ENCODE measurements around the gene CD96. TPM values are rescaled to one million over a fixed set of nuclear protein-coding genes. Genes with fewer than 3 reads are reported as not detected.

CD96 gene
- total RNA-seq, 1 experiment from 2014 or later: 0.59 TPM

GRCh38 chr3:111613294-111613693, 71.3 kb downstream of the CD96 start:
- ChIA-PET CTCF (no interaction called here), POLR2A (no interaction called here)
- no TSS peak for BruUV-seq (replicated peaks)
- Histone ChIP-seq H3K27me3 (replicated peaks; ENCODE audit: control insufficient read depth, insufficient read depth, low read length) (no peaks in the 10 kb centered on the region), H3K9me3 (no peaks in the 10 kb centered on the region; the same call in 1 of the 2 replicates), H3K36me3 (ENCODE audit: control insufficient read depth, insufficient read depth, low read length) (no peaks in the 10 kb centered on the region), H3K4me1 (no peaks in the 10 kb centered on the region), H3K4me3 (ENCODE audit: low read depth, low read length) (no peak overlapping the region)
- H3K4me1 Mint-ChIP-seq (ENCODE audit: low read depth, unreplicated experiment): no peaks in the 10 kb centered on the region
- peaks cover 6% of the 10 kb centered on the region for H3K27me3 Mint-ChIP-seq (ENCODE audit: insufficient read depth, unreplicated experiment)
- H3K4me3 Mint-ChIP-seq (ENCODE audit: unreplicated experiment): no peak overlapping the region
- H3K36me3 Mint-ChIP-seq (ENCODE audit: insufficient read depth, unreplicated experiment): no peaks in the 10 kb centered on the region
- intact Hi-C loops (cut with micrococcal nuclease; ENCODE audit: unreplicated experiment): no loop called here
- TF ChIP-seq CTCF (IDR thresholded peaks at IDR 0.05; ENCODE audit: insufficient read depth in 1 of 2, low read depth in 1 of 2, low read length in 1 of 2, severe bottlenecking in 1 of 2, unreplicated experiment in 1 of 2): no peak
- H3K27ac Mint-ChIP-seq (ENCODE audit: unreplicated experiment): no peak overlapping the region
- DNase-seq: no peak
- no peaks in the 10 kb centered on the region for H3K9me3 Mint-ChIP-seq (ENCODE audit: unreplicated experiment)

- no peak overlapping the region for H3K4me3 ChIP-seq (ENCODE audit: low read depth, low read length)
- H3K9me3 Mint-ChIP-seq (ENCODE audit: unreplicated experiment): no peaks in the 10 kb centered on the region
- no TSS peak for BruUV-seq (replicated peaks)
- no peaks in the 10 kb centered on the region; the same call in 1 of the 2 replicates for H3K9me3 ChIP-seq
- H3K27me3 Mint-ChIP-seq (ENCODE audit: insufficient read depth, unreplicated experiment): peaks cover 6% of the 10 kb centered on the region
- no peak for TF ChIP-seq CTCF (IDR thresholded peaks at IDR 0.05; ENCODE audit: insufficient read depth in 1 of 2, low read depth in 1 of 2, low read length in 1 of 2, severe bottlenecking in 1 of 2, unreplicated experiment in 1 of 2)
- no peaks in the 10 kb centered on the region for H3K27me3 ChIP-seq (replicated peaks; ENCODE audit: control insufficient read depth, insufficient read depth, low read length)
- H3K4me3 Mint-ChIP-seq (ENCODE audit: unreplicated experiment): no peak overlapping the region
- no peaks in the 10 kb centered on the region for H3K4me1 Mint-ChIP-seq (ENCODE audit: low read depth, unreplicated experiment)
- no peak for DNase-seq
- no peaks in the 10 kb centered on the region for H3K4me1 ChIP-seq
- POLR2A ChIA-PET: no interaction called here
- intact Hi-C loops (cut with micrococcal nuclease; ENCODE audit: unreplicated experiment): no loop called here
- CTCF ChIA-PET: interaction anchor here (1.0 kb wide), 1 partner anchor 38 kb away, joined by 3 read pairs; no protein-coding TSS in a partner anchor
- H3K27ac Mint-ChIP-seq (ENCODE audit: unreplicated experiment): no peak overlapping the region
- H3K36me3 ChIP-seq (ENCODE audit: control insufficient read depth, insufficient read depth, low read length): no peaks in the 10 kb centered on the region
- no peaks in the 10 kb centered on the region for H3K36me3 Mint-ChIP-seq (ENCODE audit: insufficient read depth, unreplicated experiment)
Measured at GRCh38 chr3:111615880-111616279, 73.9 kb downstream of the CD96 start.

GRCh38 chr3:111616417-111617105, 74.6 kb downstream of the CD96 start:
- Mint-ChIP-seq H3K27ac (ENCODE audit: unreplicated experiment) (no peak overlapping the region), H3K4me1 (ENCODE audit: low read depth, unreplicated experiment) (no peaks in the 10 kb centered on the region), H3K4me3 (ENCODE audit: unreplicated experiment) (no peak overlapping the region), H3K36me3 (ENCODE audit: insufficient read depth, unreplicated experiment) (no peaks in the 10 kb centered on the region), H3K27me3 (ENCODE audit: insufficient read depth, unreplicated experiment) (peaks cover under 1% of the 10 kb centered on the region), H3K9me3 (ENCODE audit: unreplicated experiment) (no peaks in the 10 kb centered on the region)
- POLR2A ChIA-PET: no interaction called here
- no peaks in the 10 kb centered on the region; the same call in 1 of the 2 replicates for H3K9me3 ChIP-seq
- TF ChIP-seq CTCF (IDR thresholded peaks at IDR 0.05; ENCODE audit: insufficient read depth in 1 of 2, low read depth in 1 of 2, low read length in 1 of 2, severe bottlenecking in 1 of 2, unreplicated experiment in 1 of 2): no peak
- no peak for DNase-seq
- intact Hi-C loops (cut with micrococcal nuclease; ENCODE audit: unreplicated experiment): no loop called here
- CTCF ChIA-PET: interaction anchor here (1.0 kb wide), 1 partner anchor 39 kb away, joined by 3 read pairs; no protein-coding TSS in a partner anchor
- no peak overlapping the region for H3K4me3 ChIP-seq (ENCODE audit: low read depth, low read length)
- BruUV-seq (replicated peaks): no TSS peak
- H3K27me3 ChIP-seq (replicated peaks; ENCODE audit: control insufficient read depth, insufficient read depth, low read length): no peaks in the 10 kb centered on the region
- no peaks in the 10 kb centered on the region for H3K4me1 ChIP-seq
- no peaks in the 10 kb centered on the region for H3K36me3 ChIP-seq (ENCODE audit: control insufficient read depth, insufficient read depth, low read length)
